HUDEP-2 (cell line): ENCODE measurements around the gene FGF16.
"Not testable (repeated sequence)": the region's sequence is repeated elsewhere in the genome, so short reads cannot be mapped to it uniquely, and the experiment has no call there.

Experiments used
- DNase-seq, 76 experiments: peaks; one replicate each; lab custom pipeline; 2025; ENCODE audit not compliant: unreplicated experiment in 76 of 76; lab: John Stamatoyannopoulos, UW

Gene FGF16

GRCh38 chrX:77446908-77447652 lies at the start of gene FGF16:
Gene FGF16, plus strand, starts transcription at chrX:77447389. Its CDS starts 286 bp downstream, at chrX:77447675.
- no peak for DNase-seq

- no peak for DNase-seq
Observed at GRCh38 chrX:77398330-77398954, 48.7 kb upstream of the FGF16 start.

GRCh38 chrX:77404419-77404818 lies 42.8 kb upstream of the FGF16 start:
- no peak for DNase-seq

GRCh38 chrX:77407821-77408220 lies 39.4 kb upstream of the FGF16 start:
- not testable (repeated sequence) for DNase-seq

- no peak for DNase-seq
Observed at GRCh38 chrX:77412631-77413030, 34.6 kb upstream of the FGF16 start.

- DNase-seq = no peak
Observed at GRCh38 chrX:77415161-77415560, 32.0 kb upstream of the FGF16 start.

GRCh38 chrX:77415882-77416281 lies 31.3 kb upstream of the FGF16 start:
- DNase-seq = no peak

- DNase-seq = no peak
Observed at GRCh38 chrX:77422891-77423648, 24.1 kb upstream of the FGF16 start.

- no peak for DNase-seq
Observed at GRCh38 chrX:77426811-77427210, 20.4 kb upstream of the FGF16 start.

- no peak for DNase-seq
Observed at GRCh38 chrX:77427611-77428010, 19.6 kb upstream of the FGF16 start.

- DNase-seq = no peak
Observed at GRCh38 chrX:77428551-77428950, 18.6 kb upstream of the FGF16 start.

- peak in 70 of 76 experiments; percentile 0 to 74 (median 24) for DNase-seq
Observed at GRCh38 chrX:77431227-77431626, 16.0 kb upstream of the FGF16 start.

GRCh38 chrX:77433001-77433400 lies 14.2 kb upstream of the FGF16 start:
- no peak for DNase-seq

- DNase-seq = no peak
Observed at GRCh38 chrX:77434962-77435361, 12.2 kb upstream of the FGF16 start.

- DNase-seq = no peak
Observed at GRCh38 chrX:77436271-77436670, 10.9 kb upstream of the FGF16 start.

GRCh38 chrX:77436682-77437081 lies 10.5 kb upstream of the FGF16 start:
- no peak for DNase-seq

GRCh38 chrX:77440330-77440729 lies 6.9 kb upstream of the FGF16 start:
- DNase-seq = no peak

- no peak for DNase-seq
Observed at GRCh38 chrX:77441033-77441432, 6.2 kb upstream of the FGF16 start.

- no peak for DNase-seq
Observed at GRCh38 chrX:77441479-77441878, 5.7 kb upstream of the FGF16 start.

GRCh38 chrX:77442728-77443127 lies 4.5 kb upstream of the FGF16 start:
- DNase-seq = no peak

- DNase-seq = no peak
Observed at GRCh38 chrX:77444075-77444474, 3.1 kb upstream of the FGF16 start.

- no peak for DNase-seq
Observed at GRCh38 chrX:77444545-77444944, 2.6 kb upstream of the FGF16 start.
